Left forelimb (tissue), 1 donor: ENCODE results near the gene SECTM1.
"Not testable (repeated sequence)": the region's sequence is repeated elsewhere in the genome, so short reads cannot be mapped to it uniquely, and the experiment has no call there.

ENCODE experiments used
- DNase-seq: peaks from one replicate; pipeline ENCODE4 v3.0.0-alpha.2; 2018; ENCODE audit warnings: low spot score

Gene SECTM1

DNA sequence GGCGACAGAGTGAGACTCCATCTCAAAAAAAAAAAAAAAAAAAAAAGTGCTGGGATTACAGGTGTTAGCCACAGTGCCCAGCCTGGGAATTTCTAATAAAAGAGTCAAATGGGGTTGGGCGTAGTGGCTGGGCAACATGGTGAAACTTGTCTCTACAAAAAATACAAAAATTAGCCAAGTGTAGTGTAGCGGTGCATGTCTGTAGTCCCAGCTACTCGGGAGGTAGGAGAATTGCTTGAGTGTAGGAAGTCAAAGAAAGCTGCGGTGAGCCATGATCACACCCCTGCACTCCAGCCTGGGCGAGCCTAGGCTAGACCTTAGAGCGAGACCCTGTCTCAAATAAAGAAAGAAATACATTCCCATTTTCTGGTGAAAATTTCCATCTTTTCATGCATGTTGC is 35.6 kb upstream of the SECTM1 start:
- DNase-seq, result no peak

DNA sequence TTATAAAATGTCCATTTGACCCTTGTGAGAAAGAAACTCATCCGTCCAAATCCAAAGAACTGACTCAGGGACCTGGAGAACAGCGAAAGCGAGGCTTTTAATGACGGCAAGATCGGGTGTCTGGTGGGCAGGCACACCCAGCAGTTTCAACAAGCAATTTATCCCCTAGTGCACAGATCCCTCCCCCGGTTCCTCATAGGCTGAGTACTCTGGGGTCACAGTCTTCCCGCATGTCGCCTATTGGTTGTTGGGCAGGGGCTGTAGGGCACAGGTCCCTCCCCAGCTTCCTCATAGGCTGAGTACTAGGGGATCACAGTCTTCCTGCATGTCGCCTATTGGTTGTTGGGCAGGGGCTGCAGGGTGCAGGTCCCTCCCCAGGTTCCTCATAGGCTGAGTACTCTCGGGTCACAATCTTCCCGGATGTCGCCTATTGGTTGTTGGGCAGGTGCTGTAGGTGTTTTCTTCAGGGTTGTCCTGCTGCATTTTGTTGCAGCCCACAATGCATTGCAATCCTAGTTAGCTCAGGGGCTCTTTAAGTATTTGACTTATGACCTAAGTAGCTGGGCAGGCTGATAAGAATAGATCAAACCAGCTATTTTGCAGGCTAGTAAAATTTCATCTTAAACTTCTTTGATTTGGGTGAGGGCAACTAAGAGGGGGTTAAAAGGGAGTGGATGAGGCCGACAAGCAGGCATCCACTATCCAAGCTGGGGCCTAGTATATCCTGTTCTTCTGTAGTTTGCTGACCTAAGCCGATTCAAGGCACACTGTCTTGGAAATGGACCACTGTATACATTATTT is 34.4 kb upstream of the SECTM1 start:
- DNase-seq, result no peak

DNA sequence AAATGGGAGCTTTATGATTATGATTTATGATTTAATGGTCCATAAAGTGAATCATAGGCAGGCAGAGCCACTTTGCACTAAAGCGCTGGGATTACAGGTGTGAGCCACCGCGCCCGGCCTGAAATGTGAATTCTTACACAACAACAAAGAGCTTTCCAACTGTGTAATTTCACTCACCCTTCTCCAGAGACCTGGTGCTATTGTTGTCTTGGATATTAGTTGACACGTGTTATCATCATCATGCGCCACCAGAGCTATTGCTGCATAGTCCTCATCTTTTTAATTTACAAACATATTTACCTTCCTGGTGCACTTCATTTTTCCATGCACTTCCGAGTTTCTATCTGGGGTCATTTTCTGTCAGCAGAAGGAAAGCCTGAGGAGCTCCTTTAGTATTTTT is 33.2 kb upstream of the SECTM1 start:
- no peak for DNase-seq

DNA sequence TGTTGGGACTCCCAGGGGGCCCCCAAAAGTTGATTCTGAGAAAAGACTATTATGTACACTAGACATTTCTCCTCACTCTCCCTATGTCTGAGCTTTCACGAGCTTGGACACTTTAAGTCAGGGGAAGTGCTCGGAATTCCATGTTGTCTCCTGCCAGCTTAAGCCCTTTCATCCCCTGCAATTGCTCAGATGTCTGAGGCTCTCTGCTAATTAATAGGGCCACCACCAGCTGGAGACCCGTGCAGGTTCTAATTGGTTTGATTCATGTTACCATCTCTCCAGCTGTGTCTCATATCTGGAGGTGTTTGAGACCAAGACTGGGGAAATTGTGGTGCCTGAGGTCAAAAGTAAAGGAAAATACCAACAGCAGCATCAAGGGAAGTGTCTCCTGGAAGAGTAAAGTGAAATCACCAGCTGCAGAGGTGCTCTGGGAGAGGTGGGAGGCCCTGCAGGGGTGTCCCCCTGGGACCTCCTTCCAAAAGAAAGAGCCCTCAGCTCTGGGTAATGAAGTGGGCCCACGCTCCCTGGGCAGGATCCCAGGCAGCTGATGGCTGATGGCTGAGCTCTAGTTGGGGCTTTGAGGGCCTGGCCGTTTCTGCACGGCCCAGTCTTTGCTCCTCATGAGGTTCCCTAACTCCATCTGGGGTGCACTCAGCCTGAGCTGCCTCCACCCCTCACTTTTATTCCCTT is 32.2 kb upstream of the SECTM1 start:
- no peak for DNase-seq

DNA sequence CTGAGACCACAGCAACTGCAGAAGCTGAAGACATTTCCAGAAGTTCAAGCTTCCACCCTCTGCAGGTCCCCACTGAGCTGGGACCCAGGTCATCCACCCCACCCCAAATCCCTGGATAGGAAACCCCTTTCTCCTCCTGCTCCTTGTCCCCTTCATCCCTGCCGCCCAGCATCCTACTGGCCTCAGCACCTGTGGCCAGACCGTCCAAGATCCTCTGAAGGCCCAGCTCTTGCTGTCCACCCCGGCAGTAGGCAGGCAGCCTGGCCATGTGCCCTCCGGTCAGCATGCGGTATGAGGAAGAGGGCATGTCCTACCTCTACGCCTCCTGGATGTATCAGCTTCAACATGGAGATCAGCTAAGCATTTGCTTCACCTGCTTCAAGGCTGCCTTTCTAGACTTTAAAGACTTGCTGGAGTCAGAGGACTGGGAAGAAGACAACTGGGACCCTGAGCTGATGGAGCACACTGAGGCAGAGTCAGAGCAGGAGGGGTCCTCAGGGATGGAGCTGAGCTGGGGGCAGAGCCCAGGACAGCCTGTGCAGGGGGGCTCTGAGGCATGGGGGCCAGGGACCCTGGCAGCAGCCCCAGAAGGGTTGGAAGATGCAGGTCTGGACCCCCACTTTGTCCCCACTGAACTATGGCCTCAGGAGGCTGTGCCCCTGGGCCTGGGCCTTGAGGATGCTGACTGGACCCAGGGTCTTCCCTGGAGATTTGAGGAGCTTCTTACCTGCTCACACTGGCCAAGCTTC is 28.5 kb upstream of the SECTM1 start:
- no peak for DNase-seq

DNA sequence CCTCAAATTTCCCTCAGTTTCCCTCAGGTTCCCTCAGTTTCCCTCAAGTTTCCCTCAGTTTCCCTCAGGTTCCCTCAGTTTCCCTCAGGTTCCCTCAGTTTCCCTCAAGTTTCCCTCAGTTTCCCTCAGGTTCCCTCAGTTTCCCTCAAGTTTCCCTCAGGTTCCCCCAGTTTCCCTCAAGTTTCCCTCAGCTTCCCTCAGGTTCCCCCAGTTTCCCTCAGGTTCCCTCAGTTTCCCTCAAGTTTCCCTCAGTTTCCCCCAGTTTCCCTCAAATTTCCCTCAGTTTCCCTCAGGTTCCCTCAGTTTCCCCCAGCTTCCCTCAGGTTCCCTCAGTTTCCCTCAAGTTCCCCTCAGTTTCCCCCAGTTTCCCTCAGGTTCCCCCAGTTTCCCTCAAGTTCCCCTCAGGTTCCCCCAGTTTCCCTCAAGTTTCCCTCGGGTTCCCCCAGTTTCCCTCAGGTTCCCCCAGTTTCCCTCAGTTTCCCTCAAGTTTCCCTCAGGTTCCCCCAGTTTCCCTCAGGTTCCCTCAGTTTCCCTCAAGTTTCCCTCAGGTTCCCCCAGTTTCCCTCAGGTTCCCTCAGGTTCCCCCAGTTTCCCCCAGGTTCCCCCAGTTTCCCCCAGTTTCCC is 26.0 kb upstream of the SECTM1 start:
- not testable (repeated sequence) for DNase-seq

DNA sequence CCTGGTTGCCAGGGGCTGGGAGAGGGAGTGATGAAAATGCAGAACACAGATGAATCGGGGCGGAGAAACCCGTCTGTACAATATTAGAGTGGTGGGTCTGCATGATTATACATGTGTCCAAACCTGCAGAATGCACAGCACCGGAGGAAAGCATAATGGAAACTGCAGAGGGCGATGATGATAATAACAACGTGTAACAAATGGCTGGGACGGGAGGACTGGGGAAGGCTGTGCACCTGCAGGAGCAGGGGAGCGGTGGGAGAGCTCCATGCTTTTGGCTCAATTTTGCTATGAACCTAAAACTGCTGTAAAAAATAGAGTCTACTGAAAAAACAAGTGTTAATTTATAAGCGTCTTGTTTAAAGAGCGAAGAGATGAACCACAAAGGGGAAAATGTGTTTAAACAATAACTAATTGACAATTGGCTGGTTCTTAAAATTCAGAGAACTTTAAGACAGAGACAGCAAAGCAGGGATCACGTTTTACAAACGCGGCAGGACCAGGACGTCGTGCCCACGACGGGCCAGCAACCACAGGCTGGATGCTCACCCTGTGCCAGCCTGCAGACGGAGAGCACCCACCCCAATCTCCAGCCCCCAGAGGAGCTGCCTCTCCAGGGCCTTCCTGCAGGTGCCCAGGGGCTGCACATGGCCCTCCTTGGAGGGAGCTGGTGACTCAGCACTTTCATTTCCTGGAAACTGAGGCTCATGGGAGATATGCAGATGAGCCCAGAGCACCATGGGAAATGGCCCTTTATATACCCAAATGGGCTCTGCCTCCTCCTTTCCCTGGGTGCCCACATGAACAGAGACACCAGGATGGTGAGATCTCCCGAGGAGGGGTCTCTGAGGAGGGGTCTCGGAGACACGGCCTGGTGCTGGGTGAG is 25.1 kb upstream of the SECTM1 start, which contains the start of gene TEX19:
Gene TEX19, plus strand, starts transcription at position 783 of the 886 bp plus-strand sequence. CDS start 2,904 bp downstream, outside the sequence.
- no peak for DNase-seq

DNA sequence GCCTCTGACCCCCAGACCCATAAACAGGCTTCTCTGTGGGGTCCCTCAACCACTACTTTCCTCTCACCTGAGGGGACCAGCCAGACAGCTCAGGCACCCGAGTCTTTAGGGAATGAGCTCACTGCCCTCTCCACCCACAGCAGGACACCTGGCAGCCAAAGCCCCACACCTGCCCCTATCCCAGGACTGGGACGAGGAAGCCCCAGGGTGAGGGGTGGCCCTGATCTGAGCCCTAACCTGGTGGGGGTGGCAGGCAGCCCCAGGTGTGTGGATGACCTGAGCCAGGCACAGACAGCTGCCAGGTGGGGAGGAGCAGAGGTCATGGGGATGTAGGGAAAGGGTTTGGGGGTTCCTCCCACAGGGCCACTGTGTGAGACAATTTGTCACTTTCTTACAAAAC is 23.8 kb upstream of the SECTM1 start:
- DNase-seq, result no peak

DNA sequence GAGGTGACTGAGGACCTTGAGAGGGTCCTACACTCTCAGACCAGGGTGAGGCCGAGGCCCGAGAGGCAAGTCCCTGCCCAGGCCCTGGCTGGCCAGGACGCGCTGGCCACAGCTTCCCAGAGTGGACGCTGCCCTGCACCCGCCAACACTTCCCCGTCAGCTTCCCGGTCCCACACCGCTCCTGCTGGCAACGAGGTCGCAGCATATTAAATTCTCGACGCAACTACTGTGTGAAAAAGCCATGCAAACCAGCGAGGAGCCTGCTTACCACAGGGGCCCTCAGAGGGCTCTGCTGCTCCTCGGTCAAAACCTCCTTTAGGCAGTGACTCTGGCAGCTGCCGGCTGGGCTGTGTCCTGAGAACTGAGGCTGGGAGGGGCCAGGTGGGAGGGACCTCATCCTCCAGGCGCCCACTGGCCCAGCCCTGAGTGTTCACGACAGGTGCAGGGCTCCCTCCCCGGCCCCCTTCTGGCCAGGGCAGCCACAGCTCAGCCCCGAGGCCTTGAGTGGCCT is 23.3 kb upstream of the SECTM1 start:
- no peak for DNase-seq

DNA sequence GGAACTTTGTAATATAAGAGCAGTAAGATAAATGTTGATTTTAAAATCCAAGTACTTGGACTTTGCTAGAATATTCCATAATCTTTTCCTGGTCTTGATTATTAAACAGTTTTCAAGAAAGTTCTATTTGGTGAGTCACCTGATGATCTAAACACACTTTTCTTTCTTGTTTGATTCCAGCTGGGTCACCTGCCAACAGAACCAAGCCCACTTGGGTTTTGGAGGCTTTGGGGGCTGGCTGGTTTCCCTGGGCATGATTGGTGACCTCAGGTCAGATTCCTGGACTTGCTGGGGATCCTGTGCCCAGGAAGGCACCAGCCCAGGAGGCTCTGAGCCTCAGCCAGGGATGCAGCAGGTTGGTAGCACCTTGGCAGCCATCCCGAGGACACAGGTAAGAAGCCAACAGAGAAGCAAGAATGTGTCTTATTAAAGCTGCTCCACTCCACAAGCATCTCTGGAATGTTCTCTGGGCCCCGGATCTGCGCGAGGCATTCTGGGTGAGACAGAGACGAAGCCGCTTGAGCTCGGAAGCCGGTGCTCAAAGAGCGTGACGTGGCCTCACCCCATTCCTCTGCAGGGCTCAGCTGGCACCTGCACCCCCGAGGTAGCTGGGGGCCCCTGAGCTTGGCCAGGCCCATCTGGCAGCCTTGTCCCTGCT is 22.3 kb upstream of the SECTM1 start:
- no peak for DNase-seq

DNA sequence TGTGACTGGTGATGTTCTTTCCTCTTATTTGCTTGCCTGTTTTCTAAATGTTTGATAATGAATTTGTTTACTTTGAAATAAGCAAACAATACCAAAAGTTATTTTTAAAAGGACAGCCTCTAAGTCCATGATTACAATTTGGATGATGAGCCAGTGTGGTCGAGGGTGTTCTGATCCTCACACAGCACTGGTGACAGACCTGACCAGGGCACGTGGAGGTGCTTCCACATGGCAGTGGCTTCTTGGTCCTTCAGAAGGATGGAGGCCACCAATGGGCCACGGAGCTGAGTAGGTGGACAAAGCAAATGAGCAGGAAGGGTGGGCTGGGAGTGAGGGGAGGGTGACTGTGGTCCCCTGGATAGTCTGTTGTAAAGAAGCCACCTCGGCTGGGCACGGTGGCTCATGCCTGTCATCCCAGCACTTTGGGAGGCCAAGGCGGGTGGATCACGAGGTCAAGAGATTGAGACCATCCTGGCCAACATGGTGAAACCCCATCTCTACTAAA is 21.3 kb upstream of the SECTM1 start:
- DNase-seq, result no peak

DNA sequence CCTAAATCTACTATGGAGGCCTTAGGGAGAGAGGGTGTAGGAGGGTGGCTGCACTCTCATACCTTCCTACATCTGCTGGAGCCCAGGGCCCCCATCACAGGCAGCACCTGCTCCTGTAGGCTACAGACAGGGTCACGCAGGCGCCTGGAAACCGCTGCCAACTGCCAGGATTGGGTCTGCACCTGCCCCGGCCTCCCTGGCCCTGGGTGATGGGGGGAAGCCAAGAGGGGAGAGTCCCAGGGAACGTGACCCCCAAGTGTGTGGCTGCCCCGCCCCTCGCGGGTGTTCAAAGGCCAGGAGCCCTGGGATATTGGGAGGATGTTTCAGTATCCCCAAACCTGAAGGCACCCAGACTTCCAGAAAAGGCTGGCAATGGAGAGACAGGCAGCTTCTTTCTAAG is 19.9 kb upstream of the SECTM1 start:
- DNase-seq, result no peak

DNA sequence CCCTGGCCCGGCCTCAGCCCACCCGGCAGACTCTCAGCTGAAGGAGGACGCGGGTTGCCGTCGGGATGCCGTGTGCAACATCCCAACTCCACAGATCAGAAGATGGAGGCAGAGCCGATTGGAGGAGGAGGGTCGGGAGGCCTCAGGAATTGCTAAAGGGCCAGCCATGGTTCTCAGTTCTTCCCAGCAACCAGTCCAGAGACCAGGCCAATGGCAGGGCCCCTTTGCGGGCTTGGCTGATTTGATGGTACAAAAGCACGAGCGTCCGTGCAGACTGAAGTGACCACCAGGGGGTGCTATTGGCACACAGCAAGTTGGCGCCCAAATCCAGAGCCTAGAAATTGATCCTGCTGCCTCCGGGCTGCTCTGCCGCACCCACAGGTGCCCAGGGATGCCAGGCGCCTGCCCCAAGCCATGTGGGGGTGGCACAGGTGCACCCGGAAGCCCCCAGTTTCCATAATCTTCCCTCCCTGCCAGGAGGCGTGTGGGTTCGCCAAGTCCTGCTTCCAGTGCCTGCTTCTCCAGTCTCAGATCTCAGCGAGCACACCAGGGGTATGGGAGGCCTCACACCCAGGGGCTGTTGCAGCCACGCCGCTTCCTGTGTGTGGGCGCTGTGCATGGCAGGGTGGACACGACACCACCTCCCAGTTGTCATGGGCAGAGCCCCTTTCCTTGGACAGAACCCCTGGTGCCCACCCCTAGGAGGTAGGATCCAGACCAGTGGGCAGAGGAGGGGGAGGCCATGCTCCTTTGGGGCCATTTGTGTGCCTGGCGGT is 18.3 kb upstream of the SECTM1 start:
- peak; percentile 89 for DNase-seq

DNA sequence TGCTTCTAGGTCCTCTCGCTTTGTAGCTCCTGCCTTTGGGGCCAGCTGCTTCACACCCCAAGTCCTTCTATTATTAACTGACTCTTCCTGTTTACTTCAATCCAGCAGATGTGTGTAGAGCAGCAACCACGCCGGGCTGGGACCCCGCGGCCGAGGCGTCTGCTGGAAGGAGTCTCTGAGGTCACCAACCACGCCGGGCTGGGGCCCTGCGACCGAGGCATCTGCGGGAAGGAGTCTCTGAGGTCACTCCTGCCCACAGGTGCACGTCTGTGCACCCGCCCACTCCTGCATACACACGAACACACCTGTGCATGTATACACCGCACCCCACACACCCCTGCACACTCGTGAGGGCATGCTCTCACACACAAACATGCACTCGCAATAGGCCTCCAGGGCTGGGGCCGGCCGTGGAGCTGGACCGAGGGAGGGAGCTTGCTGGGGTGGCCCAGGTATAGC is 17.7 kb upstream of the SECTM1 start:
- no peak for DNase-seq

DNA sequence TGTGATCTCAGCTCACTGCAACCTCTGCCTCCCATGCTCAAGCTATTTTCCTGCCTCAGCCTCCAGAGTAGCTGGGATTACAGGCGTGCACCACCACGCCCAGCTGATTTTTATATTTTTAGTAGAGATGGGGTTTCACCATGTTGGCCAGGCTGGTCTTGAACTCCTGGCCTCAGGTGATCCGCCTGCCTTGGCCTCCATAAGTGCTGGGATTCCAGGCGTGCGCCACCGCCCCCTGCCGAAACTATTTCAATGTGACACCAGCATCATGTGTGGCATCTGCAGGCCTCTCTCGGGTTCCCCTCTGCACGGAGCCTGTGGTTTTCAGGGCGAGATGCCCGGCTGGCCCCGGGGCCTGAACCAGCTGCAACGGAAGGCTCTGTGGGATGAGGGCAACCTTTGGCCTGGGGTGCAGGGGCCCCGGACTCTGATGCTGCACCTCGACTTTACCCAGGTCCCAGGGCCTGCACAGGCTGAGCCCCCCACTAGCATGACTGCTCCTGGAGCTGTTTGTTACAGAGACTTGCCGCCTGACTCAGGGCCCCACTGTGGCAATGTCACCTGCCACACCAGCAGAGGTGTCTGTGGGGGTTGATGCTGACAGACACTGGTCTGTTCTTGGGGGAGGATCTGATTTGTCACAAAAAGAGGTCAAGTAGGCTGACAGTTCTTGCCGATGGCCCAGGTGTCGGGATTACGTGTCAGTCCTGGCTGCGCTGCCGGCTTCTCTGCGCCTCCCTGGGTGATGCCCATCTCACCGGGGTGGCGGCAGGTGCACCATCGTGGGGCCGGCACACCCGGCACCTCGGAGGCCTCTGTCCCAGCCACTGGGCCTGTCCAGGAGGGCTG is 16.8 kb upstream of the SECTM1 start:
- no peak for DNase-seq

DNA sequence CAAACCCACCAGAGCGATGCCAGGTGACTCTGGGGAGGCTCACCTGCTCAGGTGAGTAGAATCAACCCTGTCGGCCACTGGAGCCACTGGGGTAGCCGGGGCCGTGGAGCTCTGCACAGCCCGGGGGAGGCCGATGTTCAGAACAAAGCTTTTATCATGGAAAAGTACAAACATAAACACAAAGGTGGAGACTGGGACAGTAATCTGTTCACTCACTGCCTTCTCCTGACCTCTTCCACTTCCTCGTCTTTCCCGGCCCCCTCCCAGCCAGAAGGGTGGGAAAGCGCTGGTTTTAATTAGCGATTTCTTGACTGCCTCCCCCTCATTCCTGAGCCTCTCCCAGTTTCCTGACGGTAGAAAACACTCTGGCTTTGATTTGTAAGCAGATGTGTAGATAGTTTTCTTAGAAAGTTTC is 15.7 kb upstream of the SECTM1 start:
- DNase-seq, result no peak

DNA sequence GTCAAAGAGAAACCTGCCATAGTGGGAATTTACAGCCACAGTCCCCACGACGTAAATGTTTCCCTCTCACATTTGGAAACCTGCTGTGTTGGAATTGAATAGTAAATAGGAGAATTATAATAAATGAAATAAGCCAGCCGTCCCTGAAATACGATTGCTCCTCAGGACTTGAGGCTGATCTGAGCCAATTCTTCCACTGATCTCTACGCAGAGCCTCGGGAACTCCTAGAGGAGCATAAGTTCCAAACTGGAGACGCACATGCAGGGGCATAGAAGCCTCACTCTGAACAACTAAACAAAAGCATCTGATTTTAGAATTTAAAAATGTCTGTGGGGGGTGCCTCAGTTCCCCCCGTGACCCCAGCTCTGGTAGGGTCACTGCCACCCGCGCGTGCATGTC is 15.3 kb upstream of the SECTM1 start:
- DNase-seq, result no peak

DNA sequence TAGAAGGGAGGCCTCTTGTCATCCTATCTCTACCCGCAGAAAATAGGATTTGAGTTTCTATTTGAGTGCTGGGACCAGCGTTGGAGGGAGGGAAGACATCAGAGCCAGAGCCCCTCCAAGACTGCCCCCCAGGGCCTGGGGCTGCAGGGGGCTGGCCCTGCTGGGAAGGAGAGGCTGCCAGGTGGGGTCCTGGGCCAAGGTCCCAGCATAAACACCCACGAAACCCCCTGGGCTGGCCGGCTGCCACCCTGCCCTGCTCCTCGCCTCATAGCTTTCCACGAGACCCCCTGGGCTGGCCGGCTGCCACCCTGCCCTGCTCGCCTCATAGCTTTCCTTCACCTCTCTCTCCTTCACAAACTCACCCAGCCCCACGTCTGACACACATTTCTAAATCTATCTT is 14.9 kb upstream of the SECTM1 start:
- DNase-seq, result no peak
